A549 treated with CpdA at 1 μM for 4 hours (cell line): ENCODE measurements around the gene CENPO. TPM values are rescaled to one million over a fixed set of nuclear protein-coding genes. Genes with fewer than 3 reads are reported as not detected.

Experiments used
- total RNA-seq: library from RNA; stranded (reverse); fragments of 200-300 nt; extraction: Qiagen RNA extraction; gene quantifications from 5 replicates; pipeline ENCODE4 v1.2.3, GENCODE V29; 2022; ENCODE audit warnings: low read depth

Gene CENPO
- total RNA-seq: 43.1 to 51.6 TPM (median 44.1 TPM) in 5 replicates

GRCh38 chr2:24792874-24793760, at the start of gene CENPO, which contains the start of gene PTRHD1:
Gene CENPO, plus strand, starts transcription at chr2:24793425. Its CDS starts 495 bp downstream, at chr2:24793920.
Gene PTRHD1, minus strand, starts transcription at chr2:24793391. Its CDS starts 14 bp downstream, at chr2:24793377.

Other genes starting within 250 kb of the CENPO start
- gene PTRHD1, start within 50 bp of the CENPO start, total RNA-seq: 49.3 to 65.1 TPM (median 60.3 TPM) in 5 replicates
- 72.5 to 81.7 TPM (median 75.8 TPM) in 5 replicates for gene ADCY3, start 126.8 kb downstream of the CENPO start, total RNA-seq
- gene DNAJC27, start 178.5 kb downstream of the CENPO start, total RNA-seq: 1.7 to 2.4 TPM (median 2.3 TPM) in 5 replicates
- gene EFR3B, start 248.7 kb downstream of the CENPO start, total RNA-seq: 13.5 to 17.6 TPM (median 14.6 TPM) in 5 replicates